ENCODE results near the gene IL27RA. TPM values are rescaled to one million over a fixed set of nuclear protein-coding genes. Genes with fewer than 3 reads are reported as not detected.

The IL27RA gene
- total RNA-seq, 1 experiment from 2014 or later: 7.8 TPM

DNA sequence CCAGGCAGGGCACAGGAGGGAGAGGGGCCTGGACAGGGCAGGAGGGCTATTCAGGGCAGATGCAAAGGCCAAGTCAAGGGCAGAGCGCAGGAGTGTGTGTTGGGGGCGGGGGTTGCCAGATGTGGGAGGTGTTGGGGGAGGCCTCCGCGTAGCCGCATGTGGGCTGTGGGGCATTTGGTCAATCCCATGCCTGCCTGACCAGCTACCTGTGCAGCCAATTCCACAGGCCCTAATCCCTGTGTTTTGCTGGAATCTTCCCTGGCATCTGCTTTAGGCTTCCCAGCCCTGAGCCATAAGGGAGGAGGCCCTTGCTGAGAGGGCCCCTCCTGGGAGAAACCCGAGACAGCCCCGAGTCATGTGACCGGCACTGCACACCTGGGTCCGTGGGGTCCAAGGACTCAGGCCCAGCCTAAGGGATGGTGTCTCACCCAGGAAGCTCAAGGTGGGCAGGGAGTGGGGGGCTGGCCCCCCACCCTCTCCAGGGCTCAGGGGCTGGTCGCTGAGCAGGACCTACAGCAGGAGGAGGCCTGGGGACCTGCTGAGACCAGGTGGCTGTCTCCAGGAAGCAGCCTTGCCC lies 45.7 kb upstream of the IL27RA start:
- no peaks in the 10 kb centered on the region for H3K9me2 ChIP-seq (ENCODE audit: insufficient read depth)
- no peak for DNase-seq
- no peaks in the 10 kb centered on the region for H3K36me3 ChIP-seq (ENCODE audit: low read depth)
- peaks cover 6% of the 10 kb centered on the region; the same call in 1 of the 2 replicates for H4K20me1 ChIP-seq (ENCODE audit: insufficient read depth)
- H2AFZ ChIP-seq: no peak overlapping the region
- no peak overlapping the region for H3K4me3 ChIP-seq
- TF ChIP-seq, protein P1, sequence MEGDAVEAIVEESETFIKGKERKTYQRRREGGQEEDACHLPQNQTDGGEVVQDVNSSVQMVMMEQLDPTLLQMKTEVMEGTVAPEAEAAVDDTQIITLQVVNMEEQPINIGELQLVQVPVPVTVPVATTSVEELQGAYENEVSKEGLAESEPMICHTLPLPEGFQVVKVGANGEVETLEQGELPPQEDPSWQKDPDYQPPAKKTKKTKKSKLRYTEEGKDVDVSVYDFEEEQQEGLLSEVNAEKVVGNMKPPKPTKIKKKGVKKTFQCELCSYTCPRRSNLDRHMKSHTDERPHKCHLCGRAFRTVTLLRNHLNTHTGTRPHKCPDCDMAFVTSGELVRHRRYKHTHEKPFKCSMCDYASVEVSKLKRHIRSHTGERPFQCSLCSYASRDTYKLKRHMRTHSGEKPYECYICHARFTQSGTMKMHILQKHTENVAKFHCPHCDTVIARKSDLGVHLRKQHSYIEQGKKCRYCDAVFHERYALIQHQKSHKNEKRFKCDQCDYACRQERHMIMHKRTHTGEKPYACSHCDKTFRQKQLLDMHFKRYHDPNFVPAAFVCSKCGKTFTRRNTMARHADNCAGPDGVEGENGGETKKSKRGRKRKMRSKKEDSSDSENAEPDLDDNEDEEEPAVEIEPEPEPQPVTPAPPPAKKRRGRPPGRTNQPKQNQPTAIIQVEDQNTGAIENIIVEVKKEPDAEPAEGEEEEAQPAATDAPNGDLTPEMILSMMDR (conservative IDR thresholded peaks at IDR 0.05): no peak
- TF ChIP-seq EZH2 (IDR thresholded peaks at IDR 0.05; ENCODE audit: low read depth): no peak
- H3K9me3 ChIP-seq (ENCODE audit: insufficient read depth, low read depth): no peaks in the 10 kb centered on the region
- H3K79me2 ChIP-seq (ENCODE audit: low read depth): no peaks in the 10 kb centered on the region
- no peaks in the 10 kb centered on the region for H3K4me1 ChIP-seq (replicated peaks; ENCODE audit: insufficient read depth)
- no peak overlapping the region for H3K27ac ChIP-seq
- ChIA-PET CTCF (no interaction called here), POLR2A (ENCODE audit: unreplicated experiment) (no interaction called here)
- BruUV-seq (replicated peaks): no TSS peak
- H3K4me2 ChIP-seq: no peak overlapping the region
- peaks cover 5% of the 10 kb centered on the region; the same call in 1 of the 2 replicates for H3F3A ChIP-seq (ENCODE audit: insufficient read depth, low read depth)
- no peaks in the 10 kb centered on the region for H3K27me3 ChIP-seq (ENCODE audit: insufficient read depth, low read depth)
- intact Hi-C loops (cut with micrococcal nuclease; ENCODE audit: unreplicated experiment): no loop called here

DNA sequence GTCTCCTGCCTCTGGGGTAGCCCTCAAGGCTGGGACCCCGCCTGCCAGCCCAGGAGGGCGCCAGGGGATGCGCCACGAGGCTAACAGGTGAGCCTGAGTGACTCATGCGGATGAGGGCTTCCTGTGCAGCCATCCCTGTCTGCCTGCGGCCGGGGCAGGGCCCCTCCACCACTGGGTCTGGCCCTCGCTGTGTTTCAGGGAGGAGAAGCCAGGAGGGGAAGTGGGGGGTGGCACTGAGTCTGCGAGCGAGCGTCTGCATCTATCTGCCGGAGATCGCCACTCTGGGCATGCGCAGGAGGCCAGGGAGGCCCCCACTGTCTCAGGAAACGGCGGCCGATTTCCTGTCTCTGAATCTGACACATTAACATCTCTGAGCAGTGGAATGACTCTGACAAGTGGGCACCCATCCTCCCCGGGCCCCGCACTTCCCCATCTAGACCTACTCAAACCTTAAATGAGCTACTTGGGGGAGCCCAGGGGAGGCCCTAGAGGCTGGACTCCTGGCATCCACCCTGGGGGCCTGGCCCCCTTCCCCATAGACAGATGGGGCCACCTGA lies 45.1 kb upstream of the IL27RA start:
- H4K20me1 ChIP-seq (ENCODE audit: insufficient read depth): peaks cover 6% of the 10 kb centered on the region; the same call in 1 of the 2 replicates
- H3K79me2 ChIP-seq (ENCODE audit: low read depth): no peaks in the 10 kb centered on the region
- ChIA-PET CTCF (no interaction called here), POLR2A (ENCODE audit: unreplicated experiment) (no interaction called here)
- H3K27me3 ChIP-seq (ENCODE audit: insufficient read depth, low read depth): no peaks in the 10 kb centered on the region
- H3K4me2 ChIP-seq: no peak overlapping the region
- peak in 1 of 2 experiments; percentile 30 for DNase-seq
- no peaks in the 10 kb centered on the region for H3K9me2 ChIP-seq (ENCODE audit: insufficient read depth)
- TF ChIP-seq EZH2 (IDR thresholded peaks at IDR 0.05; ENCODE audit: low read depth): no peak
- TF ChIP-seq, protein P1 (conservative IDR thresholded peaks at IDR 0.05): no peak
- no peak overlapping the region for H2AFZ ChIP-seq
- H3K4me3 ChIP-seq: no peak overlapping the region
- intact Hi-C loops (cut with micrococcal nuclease; ENCODE audit: unreplicated experiment): no loop called here
- no TSS peak for BruUV-seq (replicated peaks)
- H3K36me3 ChIP-seq (ENCODE audit: low read depth): no peaks in the 10 kb centered on the region
- H3K27ac ChIP-seq: no peak overlapping the region
- no peaks in the 10 kb centered on the region for H3K4me1 ChIP-seq (replicated peaks; ENCODE audit: insufficient read depth)
- H3K9me3 ChIP-seq (ENCODE audit: insufficient read depth, low read depth): no peaks in the 10 kb centered on the region
- H3F3A ChIP-seq (ENCODE audit: insufficient read depth, low read depth): peaks cover 5% of the 10 kb centered on the region; the same call in 1 of the 2 replicates

- no peak for DNase-seq
- Histone ChIP-seq H3K27me3 (ENCODE audit: insufficient read depth, low read depth) (no peaks in the 10 kb centered on the region), H3K79me2 (ENCODE audit: low read depth) (no peaks in the 10 kb centered on the region), H4K20me1 (ENCODE audit: insufficient read depth) (peaks cover 6% of the 10 kb centered on the region; the same call in 1 of the 2 replicates), H3K4me3 (no peak overlapping the region), H3K36me3 (ENCODE audit: low read depth) (no peaks in the 10 kb centered on the region), H2AFZ (no peak overlapping the region), H3K9me2 (ENCODE audit: insufficient read depth) (no peaks in the 10 kb centered on the region), H3K27ac (no peak overlapping the region), H3K4me2 (no peak overlapping the region), H3K4me1 (replicated peaks; ENCODE audit: insufficient read depth) (no peaks in the 10 kb centered on the region), H3F3A (ENCODE audit: insufficient read depth, low read depth) (peaks cover 5% of the 10 kb centered on the region; the same call in 1 of the 2 replicates), H3K9me3 (ENCODE audit: insufficient read depth, low read depth) (no peaks in the 10 kb centered on the region)
- intact Hi-C loops (cut with micrococcal nuclease; ENCODE audit: unreplicated experiment): no loop called here
- TF ChIP-seq, protein P1 (conservative IDR thresholded peaks at IDR 0.05): no peak
- no peak for TF ChIP-seq EZH2 (IDR thresholded peaks at IDR 0.05; ENCODE audit: low read depth)
- ChIA-PET POLR2A (ENCODE audit: unreplicated experiment) (interaction anchor here (0.6 kb wide), 1 partner anchor 18 kb away, joined by 3 read pairs; no protein-coding TSS in a partner anchor), CTCF (interaction anchor here (0.6 kb wide), 2 partner anchors 46 to 301 kb away, joined by 3 to 6 read pairs; no protein-coding TSS in a partner anchor)
- no TSS peak for BruUV-seq (replicated peaks)
Measured at GRCh38 chr19:13987101-13987890, 44.3 kb upstream of the IL27RA start.
